CD14-positive monocyte (primary cell): ENCODE data around the gene ZBED1. TPM values are rescaled to one million over a fixed set of nuclear protein-coding genes. Genes with fewer than 3 reads are reported as not detected.

ENCODE experiments used
- DNase-seq, 3 donors: peaks; one replicate each; pipeline ENCODE4 v3.0.0-alpha.2; 2011 to 2022
- H2AFZ ChIP-seq: 2 replicates; pipeline ENCODE4 v1.6.0; 2012; ENCODE audit warnings: mild to moderate bottlenecking, low read depth, low read length, inconsistent platforms; ENCODE audit not compliant: insufficient read depth, poor library complexity, severe bottlenecking
- H3K27ac ChIP-seq, 2 donors: 1 replicate in 1 of 2; 2 replicates in 1 of 2; pipeline ENCODE4 v1.5.1; 2012 to 2013; ENCODE audit warnings: low read length in 2 of 2, control low read depth in 1 of 2, inconsistent platforms in 1 of 2, low read depth in 1 of 2, mild to moderate bottlenecking in 1 of 2
- H3K27me3 ChIP-seq, 2 donors: one replicate each; pipeline versions ENCODE4 v1.6.0 to v1.6.1; 2011 to 2013; ENCODE audit warnings: low read length in 2 of 2; ENCODE audit not compliant: control insufficient read depth in 2 of 2, insufficient read depth in 2 of 2
- H3K36me3 ChIP-seq, 2 donors: replicated peaks in 1 of 2; 1 replicate in 1 of 2; 2 replicates in 1 of 2; pipeline versions ENCODE4 v1.5.1 to v1.6.1; 2012 to 2013; ENCODE audit warnings: low read length in 2 of 2, control low read depth in 1 of 2, inconsistent platforms in 1 of 2, mild to moderate bottlenecking in 1 of 2; ENCODE audit not compliant: insufficient read depth in 2 of 2, control insufficient read depth in 1 of 2
- H3K4me1 ChIP-seq, 2 donors: 1 replicate in 1 of 2; 2 replicates in 1 of 2; pipeline versions ENCODE4 v1.5.1 to v1.6.1; 2012 to 2013; ENCODE audit warnings: low read length in 2 of 2, control low read depth in 1 of 2, inconsistent platforms in 1 of 2, mild to moderate bottlenecking in 1 of 2, moderate library complexity in 1 of 2; ENCODE audit not compliant: insufficient read depth in 2 of 2, control insufficient read depth in 1 of 2
- H3K4me2 ChIP-seq: replicated peaks from 2 replicates; pipeline ENCODE3; 2012; ENCODE audit warnings: low read length, moderate library complexity, mild to moderate bottlenecking; ENCODE audit not compliant: poor library complexity, severe bottlenecking; ENCODE audit errors: extremely low read depth
- H3K4me3 ChIP-seq, 3 experiments: fragments of 200-600 bp in 1 of 3; sonication (generic) in 1 of 3; replicated peaks in 1 of 3; 1 replicate in 2 of 3; 2 replicates in 1 of 3; pipeline ENCODE4 v1.5.1; 2011 to 2013; ENCODE audit warnings: low read length in 3 of 3, mild to moderate bottlenecking in 3 of 3, control low read depth in 2 of 3, low read depth in 2 of 3, inconsistent platforms in 1 of 3, moderate library complexity in 1 of 3
- H3K79me2 ChIP-seq: 2 replicates; pipeline ENCODE4 v1.6.0; 2012; ENCODE audit warnings: mild to moderate bottlenecking, control low read depth, inconsistent platforms, low read length, moderate library complexity; ENCODE audit not compliant: insufficient read depth
- H3K9ac ChIP-seq: 2 replicates; pipeline ENCODE4 v1.6.0; 2017; ENCODE audit warnings: low read length, mild to moderate bottlenecking; ENCODE audit not compliant: insufficient read depth, poor library complexity, severe bottlenecking
- H3K9me3 ChIP-seq, 2 donors: replicated peaks in 1 of 2; 1 replicate in 1 of 2; 2 replicates in 1 of 2; pipeline versions ENCODE4 v1.5.1 to v1.6.1; 2012 to 2013; ENCODE audit warnings: low read length in 2 of 2, control low read depth in 1 of 2; ENCODE audit not compliant: control insufficient read depth in 1 of 2, insufficient read depth in 1 of 2
- H4K20me1 ChIP-seq: 2 replicates; pipeline ENCODE4 v1.6.0; 2012; ENCODE audit warnings: mild to moderate bottlenecking, low read length, control low read depth, moderate library complexity; ENCODE audit not compliant: insufficient read depth
- H3K27ac Mint-ChIP-seq, 7 donors: one replicate each; pipeline ENCODE4 v1.8.0; 2020; ENCODE audit warnings: mild to moderate bottlenecking in 7 of 7, mixed read lengths in 7 of 7, moderate library complexity in 6 of 7, inconsistent platforms in 2 of 7
- H3K27me3 Mint-ChIP-seq, 3 donors: one replicate each; pipeline ENCODE4 v1.8.0; 2021 to 2022; ENCODE audit warnings: low read depth in 3 of 3, mild to moderate bottlenecking in 3 of 3, mixed read lengths in 3 of 3, moderate library complexity in 3 of 3, inconsistent platforms in 1 of 3
- H3K36me3 Mint-ChIP-seq, 2 donors: one replicate each; pipeline ENCODE4 v1.8.0; 2020; ENCODE audit warnings: mixed read lengths in 2 of 2, inconsistent platforms in 1 of 2, mild to moderate bottlenecking in 1 of 2
- H3K4me1 Mint-ChIP-seq: one replicate; pipeline ENCODE4 v1.8.0; 2020; ENCODE audit warnings: mild to moderate bottlenecking, mixed read lengths
- H3K4me3 Mint-ChIP-seq, 2 donors: one replicate each; pipeline ENCODE4 v1.8.0; 2020; ENCODE audit warnings: mild to moderate bottlenecking in 2 of 2, mixed read lengths in 2 of 2, moderate library complexity in 1 of 2
- H3K9me3 Mint-ChIP-seq, 7 donors: one replicate each; pipeline ENCODE4 v1.8.0; 2020 to 2022; ENCODE audit warnings: mixed read lengths in 7 of 7, mild to moderate bottlenecking in 6 of 7, moderate library complexity in 6 of 7, inconsistent platforms in 2 of 7
- CTCF ChIP-seq: fragments of 200-600 bp; IDR thresholded peaks from one replicate; pipeline ENCODE4 v1.8.0; 2022; ENCODE audit warnings: antibody characterized with exemption, mild to moderate bottlenecking
- WGBS: methylation state at CpG from one replicate; pipeline ENCODE4 v1.1.5; 2013; ENCODE audit warnings: missing lambda C conversion rate; ENCODE audit not compliant: insufficient coverage; 5-methylcytosine and 5-hydroxymethylcytosine counted together
- intact Hi-C, 2 donors: fragments of 100-400 bp; cut with micrococcal nuclease; formaldehyde crosslinking; loops; one replicate each; pipeline versions ENCODE4 v1.15.0 to v1.15.1; 2023
- polyA plus RNA-seq, 3 donors: library from polyadenylated mRNA; depleted of rRNA in 1 of 3; unstranded in 2 of 3; stranded (reverse) in 1 of 3; fragments of 300-500 nt in 2 of 3; fragments of >200 nt in 1 of 3; fragmentation: Illumina TruSeq in 2 of 3; gene quantifications; 1 replicate in 2 of 3; 2 replicates in 1 of 3; pipeline ENCODE4 v1.2.3, GENCODE V29; 2012 to 2021

The ZBED1 gene
- polyA plus RNA-seq, 3 donors = 13.9 to 32.1 (median 23.1) TPM

GRCh38 chrX:2452317-2452784 lies 48.4 kb downstream of the ZBED1 start:
- Histone ChIP-seq H3K4me3 (no peak overlapping the region), H2AFZ (no peak overlapping the region), H4K20me1 (peaks cover 55% of the 10 kb centered on the region), H3K27ac (no peak overlapping the region), H3K36me3 (peaks cover 3% of the 10 kb centered on the region in 2 donors), H3K4me1 (no peaks in the 10 kb centered on the region), H3K79me2 (peaks cover 9% of the 10 kb centered on the region), H3K9me3 (peaks cover 4% of the 10 kb centered on the region in 2 donors), H3K27me3 (no peaks in the 10 kb centered on the region), H3K4me2 (no peak overlapping the region), H3K9ac (no peak overlapping the region)
- H3K36me3 Mint-ChIP-seq = peaks cover 13 to 26% of the 10 kb centered on the region in 2 donors
- DNase-seq = no peak
- peaks cover 1% of the 10 kb centered on the region for H3K4me1 Mint-ChIP-seq
- H3K4me3 Mint-ChIP-seq = no peak overlapping the region
- intact Hi-C loops = no loop called here
- H3K27ac Mint-ChIP-seq = no peak overlapping the region
- peaks cover 0 to 2% (median 1%) of the 10 kb centered on the region in 3 donors for H3K27me3 Mint-ChIP-seq
- over 99% methylated on average over 20 of the region's 22 CpGs for WGBS
- H3K9me3 Mint-ChIP-seq = peaks cover 3 to 9% (median 6%) of the 10 kb centered on the region in 7 donors
- TF ChIP-seq CTCF = no peak

GRCh38 chrX:2451501-2452316 lies 49.1 kb downstream of the ZBED1 start:
- Mint-ChIP-seq H3K27me3 (peaks cover 0 to 2% (median 1%) of the 10 kb centered on the region in 3 donors), H3K36me3 (peaks cover 11 to 30% of the 10 kb centered on the region in 2 donors), H3K4me3 (no peak overlapping the region), H3K27ac (peak overlapping the region in 1 of 7 donors; percentile 58), H3K9me3 (peaks cover 3 to 11% (median 8%) of the 10 kb centered on the region in 7 donors), H3K4me1 (peaks cover 1% of the 10 kb centered on the region)
- Histone ChIP-seq H4K20me1 (peaks cover 49% of the 10 kb centered on the region), H3K36me3 (peaks cover 3 to 10% of the 10 kb centered on the region in 2 donors), H3K27ac (no peak overlapping the region), H2AFZ (no peak overlapping the region), H3K27me3 (no peaks in the 10 kb centered on the region), H3K79me2 (peaks cover 9% of the 10 kb centered on the region), H3K9ac (no peak overlapping the region), H3K4me1 (no peaks in the 10 kb centered on the region), H3K4me2 (no peak overlapping the region), H3K4me3 (no peak overlapping the region), H3K9me3 (peaks cover 8 to 9% of the 10 kb centered on the region in 2 donors)
- TF ChIP-seq CTCF = no peak
- no peak for DNase-seq
- WGBS = 97% methylated on average over 25 of the region's 25 CpGs
- intact Hi-C loops = no loop called here
